Measurements from ENCODE around the gene KRTAP21-1.

DNA sequence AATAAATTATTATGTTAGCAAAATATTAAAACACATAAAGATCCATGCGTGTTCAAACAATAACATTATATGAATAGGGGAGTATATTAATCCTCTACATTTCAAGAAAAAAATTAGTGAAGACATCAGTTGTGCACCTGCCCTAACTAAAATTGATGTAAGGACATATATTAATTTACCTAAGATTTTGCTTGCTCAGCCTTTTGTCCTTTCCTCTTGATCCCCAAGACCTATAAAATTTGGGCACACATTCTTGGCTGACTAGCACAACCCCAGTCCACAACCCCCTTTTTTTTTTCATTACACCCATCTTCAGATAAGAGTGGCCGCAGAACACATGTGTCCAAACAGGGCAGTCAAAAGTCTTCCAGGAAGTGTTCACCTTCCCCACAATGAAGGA lies 14.8 kb downstream of the KRTAP21-1 start:
- TF ChIP-seq EZH2phosphoT487 (IDR thresholded peaks at IDR 0.05; ENCODE audit: low read length) (no peak), EZH2 (optimal IDR thresholded peaks at IDR 0.05; ENCODE audit: low read depth, low read length) (no peak)
- TF ChIP-seq, protein P1, sequence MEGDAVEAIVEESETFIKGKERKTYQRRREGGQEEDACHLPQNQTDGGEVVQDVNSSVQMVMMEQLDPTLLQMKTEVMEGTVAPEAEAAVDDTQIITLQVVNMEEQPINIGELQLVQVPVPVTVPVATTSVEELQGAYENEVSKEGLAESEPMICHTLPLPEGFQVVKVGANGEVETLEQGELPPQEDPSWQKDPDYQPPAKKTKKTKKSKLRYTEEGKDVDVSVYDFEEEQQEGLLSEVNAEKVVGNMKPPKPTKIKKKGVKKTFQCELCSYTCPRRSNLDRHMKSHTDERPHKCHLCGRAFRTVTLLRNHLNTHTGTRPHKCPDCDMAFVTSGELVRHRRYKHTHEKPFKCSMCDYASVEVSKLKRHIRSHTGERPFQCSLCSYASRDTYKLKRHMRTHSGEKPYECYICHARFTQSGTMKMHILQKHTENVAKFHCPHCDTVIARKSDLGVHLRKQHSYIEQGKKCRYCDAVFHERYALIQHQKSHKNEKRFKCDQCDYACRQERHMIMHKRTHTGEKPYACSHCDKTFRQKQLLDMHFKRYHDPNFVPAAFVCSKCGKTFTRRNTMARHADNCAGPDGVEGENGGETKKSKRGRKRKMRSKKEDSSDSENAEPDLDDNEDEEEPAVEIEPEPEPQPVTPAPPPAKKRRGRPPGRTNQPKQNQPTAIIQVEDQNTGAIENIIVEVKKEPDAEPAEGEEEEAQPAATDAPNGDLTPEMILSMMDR (IDR thresholded peaks at IDR 0.05; ENCODE audit: low read length): no peak
